Measurements from ENCODE around the gene IL19.
A peak's percentile ranks its signal among the peaks of the same experiment; 100 is the strongest.

The IL19 gene

DNA sequence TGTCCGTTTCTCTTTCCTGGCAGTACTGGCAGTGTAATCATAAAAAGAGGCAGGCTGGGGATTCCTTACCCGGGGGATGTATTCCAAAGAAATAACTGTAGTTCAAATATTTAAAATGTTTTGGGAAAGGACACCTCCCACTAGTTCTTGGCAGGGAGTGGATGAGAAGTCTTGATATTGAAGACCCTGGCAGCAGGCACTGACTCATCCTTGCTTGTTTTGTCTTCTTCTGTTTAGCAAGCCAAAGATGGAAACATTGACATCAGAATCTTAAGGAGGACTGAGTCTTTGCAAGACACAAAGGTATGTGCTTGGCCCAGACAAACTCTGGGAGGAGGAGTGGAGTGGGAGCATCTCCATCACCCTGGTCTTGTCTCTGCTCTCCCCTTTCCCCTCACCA is 95.5 kb downstream of the IL19 start:
- no peak for DNase-seq

- DNase-seq: no peak
Observed at GRCh38 chr1:206867239-206867638, 96.7 kb downstream of the IL19 start.

DNA sequence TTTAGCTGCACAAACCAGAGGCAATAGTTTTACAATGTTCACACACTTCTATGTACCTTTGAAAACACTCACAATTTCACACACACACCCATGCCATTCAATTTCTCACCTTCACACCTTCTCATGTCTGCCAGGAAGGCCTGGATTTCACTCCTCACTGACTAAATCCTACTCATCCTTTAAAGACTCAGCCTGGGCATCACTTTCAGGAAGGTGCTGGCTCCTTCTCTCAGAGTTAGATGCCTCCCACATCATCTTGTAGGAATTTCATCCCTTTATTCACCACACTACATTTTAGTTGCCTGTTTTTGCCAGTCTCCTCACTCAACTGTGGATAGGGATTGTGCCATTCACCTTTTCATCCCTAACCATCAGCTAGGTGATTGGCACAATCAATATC is 97.1 kb downstream of the IL19 start:
- no peak for DNase-seq

DNA sequence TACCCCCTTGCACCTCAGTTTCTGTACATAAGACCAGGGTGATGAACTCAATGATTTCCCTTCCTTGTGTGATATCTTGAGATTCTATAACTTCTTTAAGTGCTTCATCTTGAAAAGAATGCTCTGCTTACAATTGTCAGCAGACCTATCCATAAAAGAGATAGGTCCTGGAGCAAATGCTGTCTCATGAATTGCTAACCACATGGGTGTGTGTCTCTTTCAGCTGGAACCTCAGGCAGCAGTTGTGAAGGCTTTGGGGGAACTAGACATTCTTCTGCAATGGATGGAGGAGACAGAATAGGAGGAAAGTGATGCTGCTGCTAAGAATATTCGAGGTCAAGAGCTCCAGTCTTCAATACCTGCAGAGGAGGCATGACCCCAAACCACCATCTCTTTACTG is 97.7 kb downstream of the IL19 start:
- no peak for DNase-seq

DNA sequence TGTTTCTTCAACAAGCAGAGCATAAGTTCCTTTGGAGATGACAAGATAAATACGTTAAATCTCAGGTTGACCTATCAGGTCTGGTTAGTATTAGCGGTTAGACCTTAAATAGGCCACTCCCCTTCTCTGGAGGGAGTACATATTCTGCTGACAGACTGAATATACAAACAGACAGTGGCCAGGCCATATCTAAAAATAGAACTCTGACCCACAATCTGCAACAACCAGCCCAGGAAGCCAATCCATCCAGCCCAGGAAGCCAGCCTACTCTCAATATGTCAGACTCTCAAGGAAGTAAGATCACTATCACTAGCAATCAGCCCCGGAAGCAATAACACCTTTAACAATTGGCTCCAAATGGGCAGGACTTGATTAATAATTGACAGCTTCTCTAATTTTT is 101.6 kb downstream of the IL19 start:
- DNase-seq: no peak

DNA sequence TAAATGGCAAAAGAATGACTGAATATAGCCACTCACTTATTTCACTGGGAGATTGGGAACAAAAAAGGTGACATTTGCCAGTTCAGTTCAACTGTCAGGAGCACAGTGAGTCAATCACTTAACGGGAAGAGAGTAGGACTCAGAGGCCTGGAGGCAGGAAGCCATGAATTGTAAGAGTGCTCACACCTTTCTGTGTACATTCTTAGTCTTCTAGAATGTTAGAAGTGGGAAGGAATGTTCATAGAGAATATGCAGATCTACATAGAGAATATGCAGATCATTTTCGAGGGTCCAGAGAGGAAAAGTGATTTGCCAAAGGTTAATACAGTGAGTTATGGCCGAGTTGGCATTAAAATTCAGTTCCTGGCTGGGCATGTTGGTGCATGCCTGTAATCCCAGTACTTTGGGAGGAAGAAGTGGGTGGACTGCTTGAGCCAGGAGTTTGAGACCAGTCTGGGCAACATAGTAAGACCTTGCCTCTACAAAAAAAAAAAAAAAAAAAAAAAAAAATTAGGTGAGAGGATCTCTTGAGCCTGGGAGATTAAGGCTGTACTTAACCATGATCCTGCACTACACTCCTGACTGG is 103.1 kb downstream of the IL19 start:
- no peak for DNase-seq

- no peak for DNase-seq
Observed at GRCh38 chr1:206875752-206876377, 105.3 kb downstream of the IL19 start.

GRCh38 chr1:206878456-206878855 is 107.9 kb downstream of the IL19 start:
- peak; percentile 27 for DNase-seq

DNA sequence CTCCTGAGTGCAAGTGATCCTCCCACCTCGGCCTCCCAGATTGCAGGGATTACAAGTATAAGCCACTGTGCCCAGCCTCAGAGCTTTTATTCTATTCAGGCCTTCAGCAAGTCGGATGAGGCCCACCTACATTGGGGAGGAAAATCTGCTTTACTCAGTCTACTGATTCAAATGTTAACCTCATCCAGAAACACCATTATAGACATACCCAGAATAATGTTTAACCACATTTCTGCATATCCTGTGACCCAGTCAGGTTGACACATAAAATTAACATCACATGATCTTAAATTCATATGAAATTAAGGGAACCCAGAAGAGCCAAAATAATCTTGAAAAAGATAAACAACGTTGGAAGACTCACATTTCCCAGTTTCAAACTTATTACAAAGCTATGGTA is 109.7 kb downstream of the IL19 start:
- no peak for DNase-seq

DNA sequence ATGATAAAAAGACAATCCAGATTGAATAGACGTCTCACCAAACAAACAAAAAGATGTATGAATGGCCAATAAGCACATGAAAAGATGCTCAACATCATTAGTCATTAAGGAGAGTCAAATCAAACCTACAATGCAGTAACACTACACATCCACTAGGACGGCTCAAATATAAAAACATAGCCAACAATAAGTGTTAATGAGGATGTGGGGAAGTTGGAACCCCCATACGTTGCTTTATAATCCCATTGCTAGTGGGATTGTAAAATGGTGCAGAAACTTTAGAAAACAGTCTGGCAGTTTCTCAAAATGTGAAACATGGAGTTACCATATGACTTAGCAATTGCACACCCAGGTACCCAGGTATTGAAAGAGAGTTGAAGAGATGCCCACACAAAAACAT is 112.0 kb downstream of the IL19 start:
- DNase-seq: no peak

- no peak for DNase-seq
Observed at GRCh38 chr1:206883160-206883559, 112.6 kb downstream of the IL19 start.

GRCh38 chr1:206883876-206884275 is 113.3 kb downstream of the IL19 start:
- DNase-seq: no peak

DNA sequence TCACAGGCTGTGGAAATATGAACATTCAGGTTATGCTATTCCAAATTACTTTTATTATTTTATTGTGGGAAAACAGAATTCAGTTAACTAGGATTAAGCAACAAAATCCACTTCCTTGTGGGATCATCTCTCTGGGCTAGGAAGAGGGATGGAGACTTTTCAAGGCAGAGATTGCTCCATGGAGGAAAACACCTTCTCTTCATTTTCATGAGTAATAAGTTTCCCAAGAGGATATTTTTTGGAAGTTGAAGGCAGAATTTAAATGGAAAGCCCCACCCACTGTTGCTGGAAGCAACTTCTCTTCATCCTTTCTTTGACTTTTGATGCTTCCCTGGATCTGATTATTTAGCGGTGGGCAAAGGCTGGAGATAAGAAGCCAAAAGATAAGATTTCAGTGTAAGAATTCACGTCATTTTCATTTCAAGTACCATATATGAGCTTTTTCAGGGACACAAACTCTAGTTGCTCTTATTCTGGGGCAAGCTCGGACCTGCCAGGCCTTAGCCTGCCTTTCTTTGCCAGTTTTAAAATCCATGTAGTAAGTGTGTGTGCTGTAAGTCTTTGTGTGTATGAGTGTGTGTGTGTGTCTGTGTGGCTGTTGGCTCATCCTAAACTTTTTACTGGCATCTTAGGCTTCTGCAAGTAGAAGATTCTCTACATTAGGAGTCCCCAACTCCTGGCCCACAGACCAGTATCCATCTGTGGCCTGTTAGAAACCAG is 114.9 kb downstream of the IL19 start:
- no peak for DNase-seq

DNA sequence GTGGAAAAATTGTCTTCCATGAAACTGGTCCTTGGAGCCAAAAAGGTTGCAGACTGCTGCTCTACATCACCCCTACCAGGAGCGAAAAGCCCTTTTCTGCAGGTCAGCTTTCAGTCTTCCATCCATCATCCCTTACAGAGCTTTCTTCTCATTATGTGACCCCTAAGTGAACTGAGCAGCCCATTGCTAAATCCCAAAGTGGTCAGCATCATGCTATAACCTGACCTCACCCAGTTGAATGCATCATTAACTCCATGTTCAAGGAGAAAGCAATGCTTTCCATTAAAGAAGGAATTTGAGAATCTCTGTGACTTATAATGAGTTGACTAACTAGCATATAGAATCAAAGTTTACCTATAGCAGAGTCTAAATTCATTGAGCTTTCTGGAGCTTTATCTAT is 116.3 kb downstream of the IL19 start:
- DNase-seq: no peak

DNA sequence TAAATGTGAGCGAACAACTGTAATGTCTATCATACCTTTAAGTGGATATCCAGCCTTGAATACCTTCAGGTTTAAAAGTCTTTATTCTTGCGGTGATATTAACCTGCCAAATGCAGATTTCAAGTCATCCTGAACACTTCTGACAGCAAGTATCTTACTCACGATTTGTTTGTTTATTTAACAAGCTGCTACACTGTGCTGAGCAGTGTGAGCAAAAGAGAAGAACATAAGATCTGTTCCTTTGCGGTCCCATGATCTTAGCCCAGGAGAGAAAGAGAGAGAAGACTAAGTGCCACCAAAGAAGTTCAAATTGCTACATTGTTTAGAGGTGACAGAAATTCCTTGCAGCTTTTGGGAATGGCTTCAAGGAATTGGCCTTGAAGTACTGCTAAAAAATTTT is 117.1 kb downstream of the IL19 start:
- DNase-seq: no peak

- peak; percentile 5 for DNase-seq
Observed at GRCh38 chr1:206890125-206891060, 119.8 kb downstream of the IL19 start.

DNA sequence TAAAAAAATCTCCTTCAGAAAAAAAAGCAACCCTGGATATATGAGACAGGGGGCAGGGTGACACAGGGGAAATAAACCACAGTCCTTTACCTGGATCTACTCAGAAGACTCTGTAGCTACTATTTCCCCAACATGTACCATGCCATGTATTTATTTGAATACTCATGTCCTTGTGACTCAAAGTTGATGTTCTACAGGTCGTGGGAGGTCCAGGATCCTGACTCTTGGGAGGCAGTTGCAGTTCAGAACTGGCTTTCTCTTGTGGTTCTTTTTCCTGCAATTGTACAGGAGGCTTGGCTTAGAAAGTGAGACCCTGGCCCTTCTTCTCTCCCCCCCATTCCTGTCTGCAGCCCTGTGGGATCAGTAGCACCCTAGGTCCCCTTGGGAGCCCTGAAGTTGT is 120.8 kb downstream of the IL19 start:
- no peak for DNase-seq
